Measurements from ENCODE around the gene KCNJ11. TPM values are rescaled to one million over a fixed set of nuclear protein-coding genes. Genes with fewer than 3 reads are reported as not detected.

The KCNJ11 gene
- total RNA-seq, 2 donors from 2014 or later, result 0.26 to 0.70 TPM

DNA sequence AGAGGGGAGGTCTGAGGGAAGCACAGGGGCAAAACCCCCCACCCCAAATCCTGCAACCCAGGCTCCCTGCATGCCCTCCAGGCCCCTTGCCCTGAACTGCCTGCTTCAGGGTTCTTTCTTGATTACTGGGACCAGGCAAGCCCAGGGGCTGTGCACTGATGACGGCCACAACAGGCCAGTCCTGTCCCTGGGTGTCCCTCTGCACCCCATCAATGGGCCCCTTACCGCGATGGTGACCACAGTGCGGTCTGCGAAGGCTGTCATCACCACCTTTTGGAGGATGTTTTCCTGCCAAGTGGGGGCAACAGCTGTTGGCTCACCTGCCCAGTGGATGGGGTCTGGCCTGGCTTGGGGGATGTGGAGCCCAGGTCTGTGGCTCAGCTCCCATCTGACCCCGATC, 5.0 kb upstream of the KCNJ11 start:
- H3K9me3 ChIP-seq (ENCODE audit: control insufficient read depth, low read length, poor library complexity, severe bottlenecking), result no peaks in the 10 kb centered on the region
- peaks cover 11% of the 10 kb centered on the region for H3K4me1 Mint-ChIP-seq
- H3K27ac Mint-ChIP-seq, result no peak overlapping the region
- ATAC-seq, result no peak
- no peaks in the 10 kb centered on the region for H3K36me3 Mint-ChIP-seq (ENCODE audit: low read depth)
- H3K4me3 Mint-ChIP-seq, result no peak overlapping the region
- H3K27me3 Mint-ChIP-seq, result peaks cover 20% of the 10 kb centered on the region
- DNase-seq, result no peak

DNA sequence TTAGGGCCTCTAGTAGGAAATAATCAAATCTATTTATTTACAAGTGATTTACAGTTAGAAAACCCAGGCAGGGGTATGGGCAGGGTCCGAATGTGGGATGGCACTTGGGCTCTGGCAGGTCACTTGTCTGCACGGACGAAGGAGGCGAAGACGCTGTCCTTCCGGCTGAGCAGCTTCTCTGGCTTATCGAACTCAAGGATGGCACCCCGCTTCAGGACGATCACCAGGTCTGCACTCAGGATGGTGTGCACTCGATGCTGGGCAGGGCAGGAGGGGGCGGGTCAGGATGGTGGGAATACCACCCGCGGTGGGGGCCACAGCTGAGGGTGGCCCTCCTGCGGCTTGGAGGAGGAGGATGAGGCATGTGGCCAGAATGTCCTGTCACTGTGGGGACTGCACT, 4.4 kb upstream of the KCNJ11 start:
- Mint-ChIP-seq H3K36me3 (ENCODE audit: low read depth) (no peaks in the 10 kb centered on the region), H3K27me3 (peaks cover 14% of the 10 kb centered on the region), H3K27ac (no peak overlapping the region), H3K4me3 (no peak overlapping the region), H3K4me1 (peaks cover 11% of the 10 kb centered on the region)
- DNase-seq (no peak), ATAC-seq (no peak)
- no peaks in the 10 kb centered on the region for H3K9me3 ChIP-seq (ENCODE audit: control insufficient read depth, low read length, poor library complexity, severe bottlenecking)

DNA sequence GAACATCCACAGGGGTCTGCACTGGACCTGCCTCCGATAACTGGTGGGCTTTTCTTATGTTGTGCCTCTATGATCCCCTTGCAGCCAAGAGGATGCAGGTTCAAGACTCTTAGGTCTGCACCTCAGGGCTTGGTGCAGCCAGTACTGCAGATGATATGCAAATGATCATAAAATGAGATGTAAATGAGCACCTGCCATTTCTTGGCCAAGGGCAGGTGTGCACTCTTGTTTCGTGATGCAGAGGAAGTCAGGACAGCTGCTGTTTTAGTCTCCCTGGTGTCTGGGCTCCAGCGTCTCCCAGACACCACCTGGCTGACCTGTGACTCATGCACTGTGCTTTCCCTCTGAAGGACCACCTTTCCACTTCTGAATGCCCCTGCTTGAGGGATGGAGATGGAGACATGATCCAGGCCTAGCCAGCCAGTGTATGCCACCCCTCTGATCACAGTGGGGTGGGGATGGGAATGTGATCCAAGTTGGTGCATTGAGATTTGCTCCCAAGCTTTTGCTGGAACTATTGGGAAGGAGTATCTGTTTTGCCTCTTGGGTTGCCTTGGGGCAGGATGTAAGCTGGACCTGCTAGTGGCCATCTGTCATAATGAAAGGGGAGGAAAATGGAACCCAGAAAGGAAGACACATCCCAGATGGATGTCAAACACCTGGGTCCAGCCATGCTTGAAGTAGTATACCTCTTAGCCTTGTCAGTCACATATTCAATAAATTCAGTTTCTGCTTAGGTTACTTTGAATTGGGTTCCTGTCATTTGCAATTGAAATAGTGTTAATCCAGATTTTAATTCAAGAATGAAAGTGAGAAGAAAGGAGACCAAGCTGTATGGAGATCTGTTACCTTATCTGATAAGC, 3.3 kb upstream of the KCNJ11 start:
- H3K9me3 ChIP-seq (ENCODE audit: control insufficient read depth, low read length, poor library complexity, severe bottlenecking), result no peaks in the 10 kb centered on the region
- ATAC-seq (no peak), DNase-seq (no peak)
- H3K4me1 Mint-ChIP-seq, result peaks cover 14% of the 10 kb centered on the region
- H3K36me3 Mint-ChIP-seq (ENCODE audit: low read depth), result no peaks in the 10 kb centered on the region
- H3K27me3 Mint-ChIP-seq, result peaks cover 14% of the 10 kb centered on the region
- H3K4me3 Mint-ChIP-seq, result peak overlapping the region; percentile 55
- no peak overlapping the region for H3K27ac Mint-ChIP-seq

DNA sequence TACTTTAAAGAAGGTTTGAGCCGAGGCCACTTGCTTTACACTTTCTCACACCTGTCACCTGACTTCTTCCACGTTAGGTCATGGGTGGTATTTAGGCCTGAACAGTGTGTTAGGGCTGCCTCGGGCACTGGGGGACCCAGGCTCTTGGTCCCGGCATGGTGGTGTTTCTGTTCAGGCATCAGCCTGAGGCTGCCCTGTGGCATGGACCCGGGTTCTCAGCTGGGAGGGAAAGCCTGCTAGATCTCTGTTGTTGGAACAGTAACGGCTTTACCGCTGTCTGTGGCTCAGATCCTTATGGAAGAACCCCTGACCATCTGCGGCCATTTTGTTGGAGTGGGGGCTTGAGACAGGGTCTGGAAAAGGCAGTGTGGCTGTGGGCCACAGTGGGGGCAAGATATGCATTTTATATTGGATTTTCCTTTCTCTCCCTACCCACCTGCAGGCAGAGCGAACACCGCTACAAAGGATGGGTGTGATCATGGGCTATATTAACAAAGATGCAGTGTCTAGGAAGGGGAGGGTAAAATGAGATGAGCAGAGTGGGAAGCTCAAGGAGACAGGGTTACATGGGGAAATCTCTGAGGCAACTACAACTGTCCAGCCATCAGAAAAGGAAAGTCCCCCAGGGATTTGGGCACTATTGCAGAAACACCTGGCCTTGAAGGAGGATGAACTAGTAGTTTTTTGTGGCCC, 1.6 kb upstream of the KCNJ11 start:
- Mint-ChIP-seq H3K36me3 (ENCODE audit: low read depth) (no peaks in the 10 kb centered on the region), H3K27me3 (peaks cover 6% of the 10 kb centered on the region), H3K4me1 (peaks cover 11% of the 10 kb centered on the region), H3K4me3 (peak overlapping the region; percentile 91), H3K27ac (peak overlapping the region; percentile 8)
- no peak for ATAC-seq
- no peak for DNase-seq
- H3K9me3 ChIP-seq (ENCODE audit: control insufficient read depth, low read length, poor library complexity, severe bottlenecking), result no peaks in the 10 kb centered on the region

DNA sequence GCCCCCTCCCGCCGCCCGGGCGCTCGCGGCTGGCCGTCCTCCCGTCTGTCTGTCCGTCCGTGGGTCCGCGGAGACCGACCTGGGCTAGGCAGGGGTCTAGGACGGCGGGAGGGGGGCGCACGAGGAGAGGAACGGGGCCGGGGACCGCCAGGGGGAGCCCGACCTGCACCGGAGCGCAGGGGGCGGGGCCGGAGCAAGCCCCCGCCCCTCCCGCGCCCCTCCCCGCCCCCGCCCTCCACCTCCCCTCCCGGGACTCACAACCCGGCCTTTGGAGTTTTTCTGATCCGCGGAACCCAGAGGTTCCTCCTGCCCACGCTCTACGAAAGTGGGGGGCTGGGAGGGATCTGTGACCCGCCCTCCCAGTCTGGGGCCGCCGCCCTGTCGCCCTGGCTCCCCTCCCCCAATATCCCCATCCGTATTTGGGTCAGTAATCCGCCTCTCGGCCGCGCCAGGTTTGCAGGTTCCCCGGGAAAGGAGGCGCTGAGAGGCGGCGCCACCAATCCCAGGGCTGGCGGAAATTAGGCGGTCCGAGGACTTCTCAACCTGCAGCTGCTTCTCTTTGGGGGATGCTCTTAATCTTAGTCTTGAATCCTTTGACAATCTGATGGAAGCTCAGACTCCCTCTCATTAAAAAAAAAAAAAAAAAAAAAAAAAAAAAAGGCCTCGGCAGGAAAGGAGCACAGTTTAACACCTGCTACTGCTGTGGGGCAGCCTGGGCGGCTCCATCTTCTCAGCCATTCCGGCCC, 925 bp upstream of the KCNJ11 start:
- H3K9me3 ChIP-seq (ENCODE audit: control insufficient read depth, low read length, poor library complexity, severe bottlenecking), result no peaks in the 10 kb centered on the region
- Mint-ChIP-seq H3K4me1 (peaks cover 11% of the 10 kb centered on the region), H3K27ac (peak overlapping the region; percentile 8), H3K36me3 (ENCODE audit: low read depth) (no peaks in the 10 kb centered on the region), H3K4me3 (peak overlapping the region; percentile 91), H3K27me3 (peaks cover 6% of the 10 kb centered on the region)
- peak; percentile 75 to 85 (median 76) for DNase-seq
- ATAC-seq, result peak; percentile 91

DNA sequence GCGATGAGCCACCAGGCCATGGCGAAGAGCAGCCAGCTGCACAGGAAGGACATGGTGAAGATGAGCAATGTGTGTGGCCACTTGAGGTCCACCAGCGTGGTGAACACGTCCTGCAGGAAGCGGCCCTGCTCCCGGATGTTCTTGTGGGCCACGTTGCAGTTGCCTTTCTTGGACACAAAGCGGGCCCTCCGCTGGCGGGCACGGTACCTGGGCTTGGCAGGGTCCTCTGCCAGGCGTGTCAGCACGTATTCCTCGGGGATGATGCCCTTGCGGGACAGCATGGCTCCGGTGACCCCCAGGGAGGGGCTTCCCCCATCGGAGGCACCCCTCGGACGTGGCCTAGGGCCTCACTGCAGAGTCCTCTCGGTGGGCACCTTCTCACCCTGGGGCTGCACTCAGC, 648 bp downstream of the KCNJ11 start:
- H3K4me3 Mint-ChIP-seq, result peak overlapping the region; percentile 91
- no peak for ATAC-seq
- no peak for DNase-seq
- no peak overlapping the region for H3K27ac Mint-ChIP-seq
- H3K27me3 Mint-ChIP-seq, result peaks cover 6% of the 10 kb centered on the region
- H3K9me3 ChIP-seq (ENCODE audit: control insufficient read depth, low read length, poor library complexity, severe bottlenecking), result no peaks in the 10 kb centered on the region
- peaks cover 11% of the 10 kb centered on the region for H3K4me1 Mint-ChIP-seq
- no peaks in the 10 kb centered on the region for H3K36me3 Mint-ChIP-seq (ENCODE audit: low read depth)

DNA sequence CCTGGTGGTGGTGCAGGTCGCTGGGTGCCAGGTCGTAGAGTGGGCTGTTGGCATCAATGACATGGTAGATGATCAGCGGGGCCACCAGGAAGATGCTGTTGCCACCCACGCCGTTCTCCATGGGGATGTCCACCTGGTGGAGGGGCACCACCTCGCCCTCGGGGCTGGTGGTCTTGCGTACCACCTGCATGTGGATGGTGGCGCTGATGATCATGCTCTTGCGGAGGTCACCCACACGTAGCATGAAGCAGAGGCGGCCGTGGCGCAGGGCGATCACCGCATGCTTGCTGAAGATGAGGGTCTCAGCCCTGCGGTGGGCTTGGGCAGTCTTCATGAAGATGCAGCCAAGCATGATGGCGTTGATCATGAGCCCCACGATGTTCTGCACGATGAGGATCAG, 1.2 kb downstream of the KCNJ11 start:
- H3K4me3 Mint-ChIP-seq, result peak overlapping the region; percentile 77
- ATAC-seq (no peak), DNase-seq (no peak)
- no peaks in the 10 kb centered on the region for H3K36me3 Mint-ChIP-seq (ENCODE audit: low read depth)
- H3K9me3 ChIP-seq (ENCODE audit: control insufficient read depth, low read length, poor library complexity, severe bottlenecking), result no peaks in the 10 kb centered on the region
- H3K27me3 Mint-ChIP-seq, result peaks cover 6% of the 10 kb centered on the region
- no peak overlapping the region for H3K27ac Mint-ChIP-seq
- H3K4me1 Mint-ChIP-seq, result peaks cover 11% of the 10 kb centered on the region

DNA sequence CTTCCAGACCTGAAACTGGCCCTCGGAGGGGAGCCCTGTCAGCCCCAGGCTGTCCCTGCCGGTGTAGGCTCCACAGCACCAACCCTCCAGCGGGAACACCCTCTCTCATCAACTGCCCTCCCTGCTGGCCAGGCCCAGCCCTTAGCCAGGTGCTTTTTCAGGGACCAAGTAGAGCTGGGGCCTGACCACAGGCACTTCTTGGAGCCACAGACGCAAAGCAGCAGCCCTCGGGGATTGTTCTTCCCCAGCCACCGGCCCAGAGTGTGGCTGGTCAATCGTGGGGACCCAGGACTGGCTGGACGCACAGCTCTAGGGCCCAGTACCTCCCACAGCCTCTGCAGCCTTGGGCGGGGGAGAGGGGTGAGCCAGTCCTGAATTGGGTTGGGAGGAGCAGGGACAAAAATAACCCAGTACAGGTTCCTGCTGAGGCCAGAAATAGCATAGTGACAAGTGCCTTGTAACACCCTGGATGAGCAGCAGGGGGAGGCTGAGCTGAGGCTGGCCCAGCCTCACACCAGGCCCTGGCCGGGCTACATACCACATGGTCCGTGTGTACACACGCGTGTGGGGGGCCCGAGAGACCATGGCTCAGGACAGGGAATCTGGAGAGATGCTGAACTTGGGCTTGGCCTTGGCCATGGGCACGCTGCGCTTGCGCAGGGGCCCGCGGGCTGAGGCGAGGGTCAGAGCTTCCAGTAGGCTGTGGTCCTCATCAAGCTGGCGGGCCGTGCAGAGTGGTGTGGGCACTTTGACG, 2.0 kb downstream of the KCNJ11 start:
- Mint-ChIP-seq H3K36me3 (ENCODE audit: low read depth) (no peaks in the 10 kb centered on the region), H3K4me3 (no peak overlapping the region), H3K4me1 (peaks cover 11% of the 10 kb centered on the region), H3K27me3 (peaks cover 4% of the 10 kb centered on the region), H3K27ac (no peak overlapping the region)
- DNase-seq, result no peak
- no peaks in the 10 kb centered on the region for H3K9me3 ChIP-seq (ENCODE audit: control insufficient read depth, low read length, poor library complexity, severe bottlenecking)
- ATAC-seq, result peak; percentile 32

DNA sequence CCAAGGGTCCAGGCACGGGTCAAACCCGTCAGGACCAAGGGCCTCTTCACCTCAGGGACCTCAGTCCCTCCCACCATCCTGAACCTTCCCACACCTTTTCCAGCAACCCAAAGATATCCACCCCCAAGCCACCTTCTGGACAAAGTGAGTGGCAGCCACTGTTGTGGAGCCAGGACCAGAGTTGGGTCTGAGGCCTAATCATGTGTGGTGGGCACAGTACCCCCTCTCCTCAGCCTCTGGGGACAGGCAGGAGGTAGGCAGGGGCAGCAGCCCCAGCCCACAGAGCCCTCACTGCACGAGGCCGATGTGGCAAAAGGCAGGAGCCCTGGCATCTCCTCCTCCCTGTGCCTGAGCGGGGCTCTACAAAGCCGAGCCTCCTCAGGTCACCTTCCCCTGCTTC, 2.5 kb downstream of the KCNJ11 start:
- DNase-seq, result no peak
- Mint-ChIP-seq H3K4me1 (peaks cover 11% of the 10 kb centered on the region), H3K36me3 (ENCODE audit: low read depth) (no peaks in the 10 kb centered on the region), H3K4me3 (no peak overlapping the region), H3K27me3 (no peaks in the 10 kb centered on the region), H3K27ac (no peak overlapping the region)
- no peak for ATAC-seq
- H3K9me3 ChIP-seq (ENCODE audit: control insufficient read depth, low read length, poor library complexity, severe bottlenecking), result no peaks in the 10 kb centered on the region

DNA sequence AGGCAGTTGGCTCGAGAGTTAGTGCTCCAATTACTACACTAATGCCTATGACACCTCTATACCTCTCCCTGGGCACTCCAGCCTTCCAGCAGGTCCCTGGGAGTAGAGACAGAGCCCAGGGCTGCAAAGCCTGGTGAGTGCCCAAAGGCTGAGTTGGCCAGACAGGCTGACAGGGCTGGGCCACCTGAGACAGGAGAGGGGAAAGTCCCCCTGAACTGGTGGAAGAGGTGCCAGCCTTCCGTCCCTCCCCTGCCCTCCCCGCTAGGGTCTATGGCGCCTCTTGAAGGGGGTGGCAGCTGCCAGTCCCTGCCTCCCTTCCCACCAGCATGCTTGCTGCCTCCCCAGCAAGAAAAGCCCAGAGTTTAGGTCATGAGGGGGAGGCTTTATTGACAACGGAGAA, 3.0 kb downstream of the KCNJ11 start:
- H3K4me3 Mint-ChIP-seq, result no peak overlapping the region
- H3K27ac Mint-ChIP-seq, result no peak overlapping the region
- peaks cover 11% of the 10 kb centered on the region for H3K4me1 Mint-ChIP-seq
- no peaks in the 10 kb centered on the region for H3K36me3 Mint-ChIP-seq (ENCODE audit: low read depth)
- DNase-seq (no peak), ATAC-seq (no peak)
- H3K9me3 ChIP-seq (ENCODE audit: control insufficient read depth, low read length, poor library complexity, severe bottlenecking), result no peaks in the 10 kb centered on the region
- H3K27me3 Mint-ChIP-seq, result no peaks in the 10 kb centered on the region

DNA sequence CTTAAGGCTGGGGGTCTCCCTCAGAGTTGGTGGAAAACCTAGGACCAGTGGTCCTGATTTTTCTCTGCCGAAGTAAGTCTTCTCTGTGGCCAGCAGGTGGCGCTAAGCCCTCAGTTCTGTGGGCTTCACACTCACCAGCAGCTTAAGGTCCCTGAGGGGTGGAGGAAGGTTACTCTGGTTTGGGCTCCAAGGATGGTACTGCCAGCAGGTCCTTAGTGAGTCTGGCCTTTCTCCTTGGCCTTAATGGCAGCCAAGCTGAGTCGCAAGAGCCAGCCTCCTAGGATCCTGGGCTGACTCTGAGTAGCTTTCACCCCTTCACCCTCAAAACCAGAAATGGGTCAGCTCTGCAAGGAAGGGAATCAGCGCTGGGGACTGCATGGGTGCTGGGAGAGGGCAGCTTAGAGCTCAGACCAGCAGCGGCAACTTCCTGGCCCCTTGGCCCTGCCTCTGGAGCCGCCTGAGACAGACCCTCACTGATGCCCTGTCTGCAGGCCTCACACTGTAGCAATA, 4.4 kb downstream of the KCNJ11 start:
- Mint-ChIP-seq H3K4me3 (no peak overlapping the region), H3K4me1 (peaks cover 7% of the 10 kb centered on the region), H3K36me3 (ENCODE audit: low read depth) (no peaks in the 10 kb centered on the region), H3K27ac (no peak overlapping the region), H3K27me3 (no peaks in the 10 kb centered on the region)
- H3K9me3 ChIP-seq (ENCODE audit: control insufficient read depth, low read length, poor library complexity, severe bottlenecking), result no peaks in the 10 kb centered on the region
- peak; percentile 62 to 74 (median 71) for DNase-seq
- ATAC-seq, result peak; percentile 72

DNA sequence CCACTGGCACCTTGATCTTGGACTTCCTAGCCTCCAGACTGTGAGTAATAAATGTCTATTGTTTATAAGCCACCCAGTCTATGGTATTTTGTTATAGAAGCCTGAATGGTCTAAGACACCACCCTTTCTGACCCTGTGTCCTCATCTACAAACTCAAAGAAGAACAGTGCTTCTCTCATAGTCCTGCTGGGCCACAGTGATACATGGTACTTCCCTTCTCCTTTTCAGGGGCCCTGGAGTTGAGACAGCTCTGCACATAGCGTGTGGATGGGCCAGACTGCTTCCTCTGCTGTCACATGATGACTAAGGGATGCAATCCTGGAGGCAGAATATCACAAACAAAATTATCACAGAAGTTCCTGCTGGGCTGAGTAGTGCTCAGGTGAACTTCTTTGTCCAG, 5.0 kb downstream of the KCNJ11 start:
- Mint-ChIP-seq H3K27me3 (no peaks in the 10 kb centered on the region), H3K4me1 (peaks cover 3% of the 10 kb centered on the region), H3K4me3 (no peak overlapping the region), H3K36me3 (ENCODE audit: low read depth) (no peaks in the 10 kb centered on the region), H3K27ac (no peak overlapping the region)
- no peak for DNase-seq
- ATAC-seq, result peak; percentile 11
- H3K9me3 ChIP-seq (ENCODE audit: control insufficient read depth, low read length, poor library complexity, severe bottlenecking), result no peaks in the 10 kb centered on the region
